IPS-18c (cell line): ENCODE results near the gene CAGE1.

ENCODE experiments used
- H3K4me3 ChIP-seq: 2 replicates; pipeline ENCODE4 v1.7.0; 2013; ENCODE audit warnings: low read depth, mild to moderate bottlenecking, low read length, moderate library complexity; ENCODE audit not compliant: insufficient read depth
- H3K9me3 ChIP-seq: one replicate; pipeline ENCODE4 v1.6.1; 2013; ENCODE audit warnings: mild to moderate bottlenecking, low read length, moderate library complexity; ENCODE audit not compliant: control insufficient read depth, insufficient read depth

Gene CAGE1

DNA sequence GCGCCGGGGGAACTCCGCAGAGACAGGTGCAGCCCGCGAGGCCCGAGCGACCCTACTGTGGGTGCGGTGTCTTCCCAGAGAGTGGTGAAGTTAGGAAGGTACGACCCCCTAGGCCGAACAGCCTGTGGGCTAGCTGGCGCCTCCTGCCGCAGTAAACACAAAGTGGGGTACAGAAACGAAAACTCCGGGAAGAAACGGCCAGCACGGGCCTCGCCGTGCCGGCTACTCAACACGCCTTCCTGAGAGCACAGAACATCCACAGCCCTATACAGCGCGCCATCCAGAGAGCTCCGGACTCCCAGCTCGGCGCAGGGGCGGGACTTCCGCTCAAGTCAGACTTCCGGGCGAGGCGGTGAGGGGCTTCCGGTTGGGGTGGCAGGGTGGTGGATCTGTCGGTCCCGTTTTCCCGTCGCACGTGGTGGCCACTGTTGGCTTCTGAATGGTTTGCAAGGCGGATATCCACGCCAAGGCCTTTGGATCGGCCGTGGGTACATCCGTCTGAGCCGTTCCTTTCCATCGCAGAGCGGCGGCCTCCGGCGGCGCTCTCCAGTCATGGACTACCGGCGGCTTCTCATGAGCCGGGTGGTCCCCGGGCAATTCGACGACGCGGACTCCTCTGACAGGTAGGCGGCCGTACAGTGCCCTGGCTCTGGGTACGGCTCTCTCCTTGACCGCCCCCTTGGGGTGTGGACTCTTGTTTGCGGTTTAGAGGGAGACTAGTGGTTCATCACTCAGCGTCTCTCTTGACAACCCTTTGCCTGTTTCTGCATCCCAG, at the start of gene CAGE1, which contains the start of gene RIOK1:
CAGE1 (minus strand) TSS at position 292 of the 775 bp plus-strand sequence. CDS start 2,569 bp downstream, outside the sequence.
RIOK1 (plus strand) TSS at position 358 of the 775 bp plus-strand sequence; CDS start at position 553, 195 bp downstream.
- Histone ChIP-seq H3K4me3 (peak within 1 kb of the TSS; percentile 93), H3K9me3 (no peaks in the 10 kb centered on the region)

DNA sequence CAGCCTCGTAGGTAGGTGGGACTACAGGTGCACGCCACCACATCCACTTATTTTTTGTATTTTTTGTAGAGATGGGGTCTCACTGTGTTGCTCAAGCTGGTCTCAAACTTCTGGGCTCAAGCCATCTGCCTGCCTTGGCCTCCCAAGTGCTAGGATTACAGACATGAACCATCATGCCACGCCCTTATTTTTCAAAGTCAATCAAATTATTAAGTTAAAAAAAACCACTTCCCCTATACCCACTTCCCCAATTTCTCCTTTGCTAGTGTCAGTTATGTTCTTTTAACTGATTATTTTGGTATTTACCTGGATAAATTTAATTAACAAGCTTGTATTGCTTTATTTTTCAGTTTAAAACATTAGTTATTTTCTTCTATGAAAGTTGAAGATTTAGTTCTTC, 49.7 kb upstream of the CAGE1 start:
- Histone ChIP-seq H3K4me3 (no peak overlapping the region), H3K9me3 (no peaks in the 10 kb centered on the region)

DNA sequence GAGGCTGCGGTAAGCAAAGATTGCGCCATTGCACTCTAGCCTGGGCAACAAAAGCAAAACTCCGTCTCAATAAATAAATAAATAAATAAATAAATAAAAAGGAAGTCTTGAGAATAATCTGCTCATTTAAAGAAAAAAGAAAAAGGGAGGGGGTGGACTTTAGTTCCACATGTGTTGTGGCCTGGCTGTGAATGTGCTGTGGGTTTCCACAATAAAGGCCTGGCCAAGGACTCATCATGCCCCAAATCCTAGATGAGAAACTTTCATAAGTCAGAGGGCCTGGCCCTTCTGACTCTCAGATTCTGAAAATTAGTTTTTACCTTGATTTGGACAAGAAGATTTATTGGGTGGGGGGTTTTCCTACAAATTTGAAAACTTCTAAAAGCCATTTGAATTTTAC, 48.5 kb upstream of the CAGE1 start:
- Histone ChIP-seq H3K4me3 (no peak overlapping the region), H3K9me3 (no peaks in the 10 kb centered on the region)

DNA sequence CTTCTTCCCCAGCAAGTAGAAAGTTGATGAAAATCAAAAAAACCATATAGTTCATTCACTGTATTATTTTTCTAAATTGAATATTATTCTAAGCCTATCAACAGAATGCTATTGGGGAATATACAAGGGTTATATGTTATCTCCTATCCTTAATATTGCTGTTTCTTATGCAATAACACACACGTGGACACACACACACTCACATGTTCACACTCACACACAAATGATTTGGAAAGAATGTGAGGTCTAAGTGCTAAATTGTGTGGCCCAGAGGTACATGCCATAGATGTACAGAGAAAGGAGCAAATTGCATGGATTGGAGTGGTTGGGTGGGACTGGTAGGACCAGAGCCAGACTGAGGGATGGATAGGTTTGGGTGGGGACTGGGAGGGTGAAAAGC, 45.1 kb upstream of the CAGE1 start:
- H3K9me3 ChIP-seq: no peaks in the 10 kb centered on the region

DNA sequence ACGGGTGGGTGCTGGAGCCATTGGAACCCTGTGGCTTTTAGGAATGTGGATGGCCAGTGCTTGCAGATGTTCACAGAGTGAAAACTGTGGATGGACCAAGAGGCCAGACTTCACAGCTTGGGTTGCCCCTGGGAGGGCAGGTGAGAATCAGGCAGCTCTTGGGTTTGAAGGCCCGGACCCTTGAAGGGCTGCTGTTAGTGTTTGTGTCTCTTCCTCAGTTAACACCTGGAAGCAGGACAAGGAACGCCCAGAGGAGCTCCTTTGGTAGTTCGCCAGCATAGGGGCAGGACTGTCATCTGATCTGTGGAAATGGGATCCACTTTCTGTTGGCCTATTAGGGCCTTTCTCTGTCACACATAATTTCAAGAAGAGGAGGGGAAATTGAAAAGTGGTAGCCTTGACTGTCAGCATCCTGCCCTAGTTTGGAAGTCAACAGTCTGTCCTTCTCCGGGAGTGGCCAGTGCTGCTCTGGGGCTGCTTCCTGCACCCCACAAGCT, 43.6 kb upstream of the CAGE1 start:
- Histone ChIP-seq H3K9me3 (no peaks in the 10 kb centered on the region), H3K4me3 (no peak overlapping the region)

More for the DNA sequence above, 45.1 kb upstream of the CAGE1 start:
- no peak overlapping the region for H3K4me3 ChIP-seq

DNA sequence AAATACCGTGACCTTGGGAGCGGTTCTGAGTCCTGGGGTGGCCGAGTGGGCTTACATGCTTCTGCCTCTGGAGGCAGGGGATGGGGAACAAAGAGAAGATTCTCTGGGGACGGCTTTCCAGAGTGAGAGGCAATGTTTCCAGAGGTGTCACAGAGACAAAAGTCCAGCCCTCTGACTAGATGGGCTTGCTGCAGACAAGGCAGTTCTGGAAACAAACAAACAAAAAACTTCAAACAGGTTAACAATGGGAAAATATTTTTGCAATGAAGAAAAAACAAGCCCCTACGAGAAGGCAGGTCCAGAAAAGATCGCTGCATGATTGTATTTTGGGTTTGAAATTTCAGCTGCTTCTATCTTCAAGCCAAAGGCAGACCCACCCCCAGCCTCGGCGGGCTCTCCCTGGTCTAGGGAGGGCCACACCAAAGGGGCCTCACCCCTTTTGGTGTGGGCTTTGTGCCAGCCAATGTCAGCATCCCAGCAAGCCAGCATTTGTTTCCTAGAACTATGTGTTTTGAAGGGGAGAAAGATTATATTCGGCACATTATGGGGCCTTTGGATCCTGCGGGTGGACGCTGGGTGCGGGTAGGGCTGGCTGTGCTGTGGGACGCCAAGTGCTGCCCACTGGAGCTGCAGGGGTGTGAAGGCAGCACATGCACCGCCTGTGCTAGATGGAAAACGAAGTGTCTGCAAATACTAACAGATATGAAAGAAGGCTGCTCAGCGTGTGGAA, 43.0 kb upstream of the CAGE1 start:
- no peaks in the 10 kb centered on the region for H3K9me3 ChIP-seq

DNA sequence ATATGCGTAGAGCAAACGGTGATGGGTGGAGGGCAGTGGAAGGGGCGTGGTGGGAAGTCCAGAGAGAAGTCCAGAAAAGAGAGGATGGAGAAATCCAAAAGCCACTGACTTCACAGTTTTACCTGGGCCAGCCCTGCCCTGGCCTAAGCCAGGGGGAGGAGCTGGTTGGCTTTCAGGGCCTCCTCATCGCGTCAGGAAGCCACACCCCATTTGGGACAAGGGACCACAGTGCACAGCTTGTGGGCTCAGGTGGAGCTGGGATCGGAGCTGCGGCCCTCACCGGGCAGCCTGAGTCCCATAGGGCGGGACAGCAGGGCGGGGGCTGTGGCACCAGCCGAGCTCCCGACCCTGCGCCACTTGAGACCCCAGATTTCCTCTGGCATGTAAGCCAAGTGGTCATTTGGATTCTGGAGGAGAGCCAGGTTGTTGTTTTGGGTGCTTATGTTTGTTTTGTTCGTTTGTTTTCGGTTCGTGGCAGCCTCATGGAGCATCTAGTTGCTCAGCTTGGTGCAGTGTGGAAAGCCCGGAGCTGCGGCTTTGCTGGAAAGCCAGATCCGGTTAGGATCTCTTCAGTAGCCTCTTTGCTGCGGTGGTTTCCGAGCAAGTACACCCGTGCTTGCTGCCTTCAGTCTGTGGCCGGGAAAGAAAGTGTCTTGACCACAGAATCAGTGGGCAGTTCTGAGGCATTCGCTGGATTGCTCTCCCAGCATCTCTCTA, 42.3 kb upstream of the CAGE1 start:
- H3K4me3 ChIP-seq: no peak overlapping the region
- no peaks in the 10 kb centered on the region for H3K9me3 ChIP-seq

More for the DNA sequence above, 43.0 kb upstream of the CAGE1 start:
- H3K4me3 ChIP-seq: no peak overlapping the region

DNA sequence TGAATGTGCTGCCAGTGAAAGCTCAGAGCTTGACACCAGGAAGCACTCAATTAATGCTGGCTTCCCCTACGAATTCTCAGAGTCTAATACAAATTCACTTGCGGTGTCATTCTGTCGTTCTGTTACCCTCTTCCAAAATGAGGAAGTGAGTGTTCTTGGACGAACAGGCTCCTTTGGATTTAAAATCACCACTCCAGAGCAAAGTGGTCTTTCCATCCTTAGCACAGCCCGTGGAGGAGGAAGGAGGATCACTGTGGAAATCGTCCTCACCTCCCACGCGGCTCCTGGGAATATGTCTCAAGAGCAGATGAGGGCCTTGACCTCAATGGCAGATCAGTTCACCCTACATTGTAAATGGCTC, 41.8 kb upstream of the CAGE1 start:
- no peak overlapping the region for H3K4me3 ChIP-seq
- no peaks in the 10 kb centered on the region for H3K9me3 ChIP-seq

DNA sequence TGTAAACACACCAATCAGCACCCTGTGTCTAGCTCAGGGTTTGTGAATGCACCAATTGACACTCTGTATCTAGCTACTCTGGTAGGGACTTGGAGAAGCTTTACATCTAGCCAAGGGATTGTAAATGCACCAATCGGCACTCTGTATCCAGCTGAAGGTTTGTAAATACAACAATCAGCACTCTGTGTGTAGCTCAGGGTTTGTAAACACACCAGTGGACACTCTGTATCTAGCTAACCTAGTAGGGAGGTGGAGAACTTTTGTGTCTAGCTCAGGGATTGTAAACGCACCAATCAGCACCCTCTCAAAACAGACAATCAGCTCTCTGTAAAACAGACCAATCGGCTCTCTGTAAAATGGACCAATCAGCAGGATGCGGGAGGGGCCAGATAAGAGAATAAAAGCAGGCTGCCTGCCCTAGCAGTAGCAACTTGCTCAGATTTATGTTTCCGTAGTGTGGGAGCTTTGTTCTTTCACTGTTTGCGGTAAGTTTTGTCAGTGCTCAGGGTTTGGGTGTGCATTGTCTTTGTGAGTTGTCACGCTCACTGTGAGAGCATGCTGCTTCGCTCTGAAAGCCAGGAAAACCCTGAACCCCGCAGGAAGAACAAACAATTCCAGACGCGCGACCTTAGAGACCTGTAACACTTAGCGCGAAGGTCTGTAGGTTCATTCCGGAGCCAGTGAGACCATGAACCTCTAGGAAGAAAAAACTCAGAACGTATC, 37.1 kb upstream of the CAGE1 start:
- Histone ChIP-seq H3K9me3 (no peaks in the 10 kb centered on the region), H3K4me3 (no peak overlapping the region)

DNA sequence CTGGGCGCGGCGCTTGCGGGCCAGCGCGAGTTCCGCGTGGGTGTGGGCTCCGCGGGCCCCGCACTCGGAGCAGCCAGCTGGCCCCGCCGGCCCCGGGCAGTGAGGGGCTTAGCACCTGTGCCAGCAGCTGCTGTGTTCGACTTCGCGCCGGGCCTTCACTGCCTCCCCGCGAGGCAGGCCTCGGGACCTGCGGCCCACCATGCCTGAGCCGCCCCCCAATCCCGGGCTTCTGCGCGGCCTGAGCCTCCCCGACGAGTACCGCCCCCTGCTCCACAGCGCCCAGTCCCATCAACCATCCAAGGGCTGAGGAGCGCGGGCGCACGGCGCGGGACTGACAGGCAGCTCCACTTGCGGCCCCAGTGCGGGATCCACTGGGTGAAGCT, 36.3 kb upstream of the CAGE1 start:
- H3K9me3 ChIP-seq: no peaks in the 10 kb centered on the region
- H3K4me3 ChIP-seq: no peak overlapping the region

DNA sequence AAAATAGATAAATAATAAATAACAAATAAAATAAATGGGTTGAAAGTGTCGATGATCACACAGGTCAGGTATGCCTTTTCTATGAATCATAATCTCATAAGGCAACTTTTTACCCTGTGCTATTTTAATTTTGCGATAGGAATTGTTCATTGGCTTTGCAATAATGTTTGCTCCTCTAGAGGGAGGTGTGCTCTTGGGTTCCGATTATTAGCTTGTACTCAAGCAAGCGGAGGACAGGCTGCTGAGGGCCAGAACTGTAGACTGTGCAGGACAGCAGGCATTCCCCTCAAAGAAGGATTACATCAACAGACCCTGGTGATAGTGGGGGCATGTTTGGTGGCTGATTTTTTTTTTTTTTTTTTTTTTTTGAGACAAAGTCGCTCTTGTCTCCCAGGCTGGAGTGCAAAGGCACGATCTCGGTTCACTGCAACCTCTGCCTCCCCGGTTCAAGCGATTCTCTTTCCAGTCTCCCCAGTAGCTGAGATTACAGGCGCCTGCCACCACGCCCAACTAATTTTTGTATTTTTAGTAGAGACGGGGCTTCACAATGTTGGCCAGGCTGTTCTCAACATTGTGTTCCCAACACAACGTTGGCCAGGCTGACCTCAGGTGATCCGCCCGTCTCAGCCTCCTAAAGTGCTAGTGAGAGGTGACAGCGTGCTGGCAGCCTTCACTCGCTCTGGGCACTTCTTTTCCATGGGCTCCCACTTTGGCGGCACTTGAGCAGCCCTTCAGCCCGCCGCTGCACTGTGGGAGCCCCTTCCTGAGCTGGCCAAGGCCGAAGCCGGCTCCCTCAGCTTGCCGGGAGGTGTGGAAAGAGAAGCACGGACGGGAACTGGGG, 35.6 kb upstream of the CAGE1 start:
- Histone ChIP-seq H3K4me3 (no peak overlapping the region), H3K9me3 (no peaks in the 10 kb centered on the region)

DNA sequence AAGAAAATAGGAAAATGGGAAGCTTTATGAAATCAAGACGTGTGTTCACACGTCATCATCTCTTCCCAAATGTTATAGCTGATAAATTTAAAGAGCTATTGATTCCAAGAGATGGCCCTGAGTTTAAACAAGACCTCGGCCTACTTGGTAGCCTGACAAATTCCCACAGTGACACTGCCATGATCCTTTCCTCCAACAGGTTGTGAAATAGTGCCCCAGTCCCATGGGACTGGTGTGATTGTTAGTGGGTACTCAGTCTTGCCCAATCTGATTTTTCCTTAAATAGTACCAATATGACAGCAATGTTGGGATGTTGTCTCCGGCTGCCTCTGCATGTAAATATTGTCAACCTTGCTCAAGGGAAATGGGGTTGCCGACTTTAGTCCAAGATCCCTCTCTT, 34.5 kb upstream of the CAGE1 start:
- H3K4me3 ChIP-seq: no peak overlapping the region
- H3K9me3 ChIP-seq: no peaks in the 10 kb centered on the region

DNA sequence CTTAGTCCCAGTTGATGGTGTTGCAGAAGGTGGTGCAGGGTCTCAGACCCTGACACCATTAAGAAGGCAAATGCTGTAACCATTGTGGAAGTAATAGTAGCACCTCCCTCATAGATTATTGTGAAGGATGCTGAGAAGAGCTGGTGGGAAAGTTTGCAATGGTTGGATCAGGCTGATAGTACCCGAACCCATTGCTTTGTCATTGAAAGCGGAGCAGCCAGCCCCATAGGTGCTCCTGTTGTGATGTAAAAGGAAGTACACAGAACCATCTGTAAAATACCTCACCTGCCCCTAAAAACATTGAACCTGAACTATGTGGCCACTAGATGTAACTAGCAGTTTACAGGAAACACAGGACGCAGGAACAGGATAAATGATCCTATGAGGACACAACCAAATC, 31.5 kb upstream of the CAGE1 start:
- H3K9me3 ChIP-seq: no peaks in the 10 kb centered on the region
- H3K4me3 ChIP-seq: no peak overlapping the region

DNA sequence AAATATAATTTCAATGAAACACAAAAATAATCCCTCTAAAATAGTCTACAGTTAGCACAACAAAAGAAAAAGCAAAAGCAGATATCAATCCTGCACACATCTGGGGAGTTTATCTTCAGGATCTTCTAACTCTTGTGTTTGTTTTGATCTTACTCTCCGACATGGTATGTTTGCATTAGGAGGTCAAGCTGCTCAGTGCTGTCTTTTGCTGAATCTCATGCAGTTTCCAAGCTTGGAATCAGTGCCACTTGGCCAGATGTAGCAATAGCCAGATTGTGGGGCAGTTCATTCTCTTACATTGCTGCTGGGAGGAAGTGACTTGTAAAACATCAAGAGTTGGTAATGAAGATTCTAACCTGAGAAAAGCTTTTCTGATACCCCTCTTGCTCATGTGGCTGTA, 29.5 kb upstream of the CAGE1 start:
- H3K4me3 ChIP-seq: no peak overlapping the region
- H3K9me3 ChIP-seq: no peaks in the 10 kb centered on the region

DNA sequence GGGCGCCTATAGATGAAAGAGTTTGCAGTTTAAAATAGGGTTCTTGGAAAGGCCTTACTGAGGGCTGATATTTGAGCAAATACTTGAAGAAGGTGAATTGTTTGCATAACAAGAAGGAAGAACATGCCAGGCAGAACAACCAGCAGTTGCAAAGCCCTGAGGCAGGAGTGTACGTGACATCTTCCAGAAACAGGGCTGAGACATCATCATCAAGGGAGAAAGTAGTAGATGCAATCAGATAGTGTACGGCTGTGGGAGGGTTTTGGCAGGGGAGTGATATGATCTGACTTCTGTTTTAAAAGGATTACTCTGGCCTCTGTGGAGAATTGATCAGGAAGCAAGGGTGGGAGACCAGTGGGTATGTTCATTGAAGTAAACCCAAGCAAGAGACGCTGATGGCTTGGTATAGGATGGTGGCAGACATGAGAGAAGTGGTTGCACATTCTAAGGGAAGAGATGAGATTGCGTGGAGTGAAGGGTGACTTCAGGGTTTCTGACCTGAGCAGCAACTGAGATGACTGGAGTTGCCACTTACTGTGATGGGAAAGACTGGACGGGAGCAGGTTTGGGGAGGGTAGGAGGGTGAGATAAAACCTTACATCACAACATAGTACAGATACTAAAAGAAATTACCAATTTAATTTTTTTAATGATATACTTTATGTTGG, 28.8 kb upstream of the CAGE1 start:
- Histone ChIP-seq H3K4me3 (no peak overlapping the region), H3K9me3 (no peaks in the 10 kb centered on the region)

DNA sequence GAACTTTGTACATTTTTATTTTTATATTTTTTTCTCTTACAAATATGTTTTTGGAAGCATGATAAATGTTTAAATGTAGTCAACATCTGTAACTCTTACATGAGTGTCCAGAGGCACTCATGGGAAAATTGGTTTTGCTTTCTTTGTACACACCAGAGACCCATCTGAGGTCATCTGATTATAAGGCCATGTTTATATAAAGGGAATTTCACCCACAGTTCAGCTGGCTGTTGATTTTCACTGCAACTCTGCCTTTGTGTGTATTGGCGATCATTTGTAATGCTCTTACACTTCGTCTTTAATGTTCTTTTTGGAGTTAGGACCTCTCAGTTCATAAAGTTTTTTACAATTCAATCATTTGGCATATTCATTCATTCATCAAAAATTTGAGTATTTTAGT, 28.1 kb upstream of the CAGE1 start:
- Histone ChIP-seq H3K4me3 (no peak overlapping the region), H3K9me3 (no peaks in the 10 kb centered on the region)
